KOPT-K1 (cell line): ENCODE measurements around the gene GRB7.

Experiments
- H3K27ac ChIP-seq: fragments of 200-600 bp; sonication (generic); 2 replicates; pipeline ENCODE4 v1.5.1; 2016; ENCODE audit warnings: antibody characterized with exemption, mild to moderate bottlenecking, low read depth, low read length; ENCODE audit not compliant: poor library complexity, severe bottlenecking
- H3K36me3 ChIP-seq: fragments of 200-600 bp; sonication (generic); 2 replicates; pipeline ENCODE4 v1.5.1; 2017; ENCODE audit warnings: antibody characterized with exemption, mild to moderate bottlenecking, low read length, moderate library complexity; ENCODE audit not compliant: insufficient read depth
- H3K9me3 ChIP-seq: fragments of 200-600 bp; sonication (generic); 2 replicates; pipeline ENCODE4 v1.5.1; 2017; ENCODE audit warnings: antibody characterized with exemption, low read length, mild to moderate bottlenecking; ENCODE audit not compliant: insufficient read depth, poor library complexity, severe bottlenecking

GRB7 gene

GRCh38 chr17:39781031-39781860 is 43.5 kb downstream of the GRB7 start:
- H3K9me3 ChIP-seq = no peaks in the 10 kb centered on the region
- H3K36me3 ChIP-seq = no peaks in the 10 kb centered on the region
- peak overlapping the region; percentile 14 for H3K27ac ChIP-seq

- Histone ChIP-seq H3K27ac (no peak overlapping the region), H3K9me3 (no peaks in the 10 kb centered on the region), H3K36me3 (no peaks in the 10 kb centered on the region)
These were observed 44.1 kb downstream of the GRB7 start for GRCh38 chr17:39781861-39782213.

- H3K27ac ChIP-seq = no peak overlapping the region
- no peaks in the 10 kb centered on the region for H3K9me3 ChIP-seq
- H3K36me3 ChIP-seq = no peaks in the 10 kb centered on the region
These were observed 44.7 kb downstream of the GRB7 start for GRCh38 chr17:39782481-39782880.

- Histone ChIP-seq H3K27ac (no peak overlapping the region), H3K36me3 (no peaks in the 10 kb centered on the region), H3K9me3 (no peaks in the 10 kb centered on the region)
These were observed 45.2 kb downstream of the GRB7 start for GRCh38 chr17:39782980-39783379.

- Histone ChIP-seq H3K9me3 (no peaks in the 10 kb centered on the region), H3K27ac (no peak overlapping the region), H3K36me3 (no peaks in the 10 kb centered on the region)
These were observed 49.3 kb downstream of the GRB7 start for GRCh38 chr17:39787041-39787440.

- Histone ChIP-seq H3K9me3 (no peaks in the 10 kb centered on the region), H3K27ac (no peak overlapping the region), H3K36me3 (no peaks in the 10 kb centered on the region)
These were observed 50.2 kb downstream of the GRB7 start for GRCh38 chr17:39787743-39788484.

GRCh38 chr17:39791111-39791992 is 53.6 kb downstream of the GRB7 start:
- Histone ChIP-seq H3K36me3 (no peaks in the 10 kb centered on the region), H3K9me3 (no peaks in the 10 kb centered on the region), H3K27ac (no peak overlapping the region)

- Histone ChIP-seq H3K27ac (peak overlapping the region; percentile 93), H3K36me3 (no peaks in the 10 kb centered on the region), H3K9me3 (no peaks in the 10 kb centered on the region)
These were observed 54.9 kb downstream of the GRB7 start for GRCh38 chr17:39792526-39793221.

GRCh38 chr17:39793301-39793872 is 55.6 kb downstream of the GRB7 start:
- Histone ChIP-seq H3K36me3 (no peaks in the 10 kb centered on the region), H3K27ac (peak overlapping the region; percentile 93), H3K9me3 (no peaks in the 10 kb centered on the region)

- H3K27ac ChIP-seq = peak overlapping the region; percentile 93
- no peaks in the 10 kb centered on the region for H3K36me3 ChIP-seq
These were observed 56.7 kb downstream of the GRB7 start for GRCh38 chr17:39794249-39794970.

More at GRCh38 chr17:39794249-39794970, 56.7 kb downstream of the GRB7 start:
- H3K9me3 ChIP-seq = no peaks in the 10 kb centered on the region
